H9 (cell line): ENCODE results near the gene NPDC1. TPM values are rescaled to one million over a fixed set of nuclear protein-coding genes. Genes with fewer than 3 reads are reported as not detected.

Experiments used
- DNase-seq: peaks from one replicate; pipeline ENCODE4 v3.0.0-alpha.2; 2017
- H2AFZ ChIP-seq: one replicate; pipeline ENCODE4 v1.6.1; 2013; ENCODE audit warnings: mild to moderate bottlenecking, low read length, control low read depth, moderate library complexity
- H2AK5ac ChIP-seq: 2 replicates; pipeline ENCODE4 v1.6.1; 2013; ENCODE audit warnings: low read length, control low read depth, mixed read lengths; ENCODE audit not compliant: insufficient read length
- H2BK120ac ChIP-seq: one replicate; pipeline ENCODE4 v1.6.1; 2013; ENCODE audit warnings: low read depth, mild to moderate bottlenecking, low read length, control low read depth, inconsistent platforms; ENCODE audit not compliant: poor library complexity, severe bottlenecking
- H2BK12ac ChIP-seq: 2 replicates; pipeline ENCODE4 v1.6.1; 2013; ENCODE audit warnings: low read length, control low read depth, mixed read lengths, low read depth; ENCODE audit not compliant: insufficient read length
- H2BK15ac ChIP-seq: 2 replicates; pipeline ENCODE4 v1.6.1; 2013; ENCODE audit warnings: low read depth, low read length, control low read depth
- H2BK20ac ChIP-seq: one replicate; pipeline ENCODE4 v1.6.1; 2013; ENCODE audit warnings: low read depth, mild to moderate bottlenecking, low read length, control low read depth, inconsistent platforms; ENCODE audit not compliant: poor library complexity, severe bottlenecking
- H2BK5ac ChIP-seq: 2 replicates; pipeline ENCODE4 v1.6.1; 2013; ENCODE audit warnings: low read length, control low read depth, mixed read lengths; ENCODE audit not compliant: insufficient read length
- H3K14ac ChIP-seq: 2 replicates; pipeline ENCODE4 v1.6.1; 2013; ENCODE audit warnings: low read length, control low read depth; ENCODE audit not compliant: insufficient read depth
- H3K18ac ChIP-seq: 2 replicates; pipeline ENCODE4 v1.6.1; 2013; ENCODE audit warnings: low read depth, mild to moderate bottlenecking, mixed read lengths, low read length, control low read depth; ENCODE audit not compliant: insufficient read length
- H3K23ac ChIP-seq: 2 replicates; pipeline ENCODE4 v1.6.1; 2013; ENCODE audit warnings: low read length, control low read depth, mixed read lengths, low read depth; ENCODE audit not compliant: insufficient read length
- H3K23me2 ChIP-seq: 2 replicates; pipeline ENCODE4 v1.6.1; 2013; ENCODE audit warnings: low read depth, mild to moderate bottlenecking, mixed read lengths, low read length, control low read depth; ENCODE audit not compliant: insufficient read length, poor library complexity, severe bottlenecking
- H3K27ac ChIP-seq: 2 replicates; pipeline ENCODE4 v1.5.1; 2013; ENCODE audit warnings: low read length, control low read depth, mixed read lengths, low read depth; ENCODE audit not compliant: insufficient read length
- H3K27me3 ChIP-seq: 2 replicates; pipeline ENCODE4 v1.6.1; 2013; ENCODE audit warnings: low read length, control low read depth, inconsistent platforms; ENCODE audit not compliant: insufficient read depth
- H3K4ac ChIP-seq: 2 replicates; pipeline ENCODE4 v1.6.1; 2013; ENCODE audit warnings: low read depth, mild to moderate bottlenecking, control low read depth, inconsistent platforms, low read length, moderate library complexity
- H3K4me1 ChIP-seq: 2 replicates; pipeline ENCODE4 v1.6.1; 2013; ENCODE audit warnings: low read length, control low read depth, inconsistent platforms; ENCODE audit not compliant: insufficient read depth
- H3K4me2 ChIP-seq: 2 replicates; pipeline ENCODE4 v1.6.1; 2013; ENCODE audit warnings: low read length, control low read depth, mixed read lengths; ENCODE audit not compliant: insufficient read length, insufficient read depth
- H3K56ac ChIP-seq: 2 replicates; pipeline ENCODE4 v1.6.1; 2013; ENCODE audit warnings: low read depth, mild to moderate bottlenecking, mixed read lengths, low read length, control low read depth; ENCODE audit not compliant: insufficient read length
- H3K79me1 ChIP-seq: 2 replicates; pipeline ENCODE4 v1.6.1; 2013; ENCODE audit warnings: low read depth, mild to moderate bottlenecking, moderate library complexity, low read length, control low read depth, inconsistent platforms; ENCODE audit not compliant: insufficient read depth, poor library complexity, severe bottlenecking
- H3K79me2 ChIP-seq: 2 replicates; pipeline ENCODE4 v1.6.1; 2013; ENCODE audit warnings: low read length, control low read depth, inconsistent platforms; ENCODE audit not compliant: insufficient read depth
- H3K9ac ChIP-seq: 2 replicates; pipeline ENCODE4 v1.6.1; 2013; ENCODE audit warnings: low read length, control low read depth, mixed read lengths; ENCODE audit not compliant: insufficient read length; ENCODE audit errors: extremely low read depth
- H3K9me3 ChIP-seq: one replicate; pipeline ENCODE4 v1.6.1; 2013; ENCODE audit warnings: low read depth, low read length, inconsistent platforms; ENCODE audit not compliant: control insufficient read depth
- H3T11ph ChIP-seq: one replicate; pipeline ENCODE4 v1.6.1; 2013; ENCODE audit warnings: mild to moderate bottlenecking, low read length, control low read depth, inconsistent platforms
- H4K20me1 ChIP-seq: one replicate; pipeline ENCODE4 v1.6.1; 2013; ENCODE audit not compliant: control insufficient read depth, insufficient read length, insufficient read depth
- H4K5ac ChIP-seq: 2 replicates; pipeline ENCODE4 v1.6.1; 2013; ENCODE audit warnings: low read depth, mild to moderate bottlenecking, mixed read lengths, low read length, control low read depth; ENCODE audit not compliant: insufficient read length
- H4K8ac ChIP-seq: replicated peaks from 2 replicates; pipeline ENCODE4 v1.6.1; 2013; ENCODE audit warnings: low read length, control low read depth, mixed read lengths, low read depth; ENCODE audit not compliant: insufficient read length
- H4K91ac ChIP-seq: 2 replicates; pipeline ENCODE4 v1.6.1; 2013; ENCODE audit warnings: low read depth, mild to moderate bottlenecking, moderate library complexity, mixed read lengths, low read length, control low read depth; ENCODE audit not compliant: insufficient read length
- H3K27ac Mint-ChIP-seq, 3 experiments: 2 replicates in 2 of 3; 3 replicates in 1 of 3; pipeline ENCODE4 v1.8.0; 2020 to 2021; ENCODE audit warnings: mixed read lengths in 3 of 3, mild to moderate bottlenecking in 1 of 3, moderate library complexity in 1 of 3
- H3K27me3 Mint-ChIP-seq: 2 replicates; pipeline ENCODE4 v1.8.0; 2021; ENCODE audit warnings: low read depth, mild to moderate bottlenecking, moderate library complexity, mixed read lengths
- H3K36me3 Mint-ChIP-seq, 3 experiments: 2 replicates in 2 of 3; 3 replicates in 1 of 3; pipeline ENCODE4 v1.8.0; 2020 to 2021; ENCODE audit warnings: low read depth in 3 of 3, mixed read lengths in 3 of 3; ENCODE audit not compliant: insufficient read depth in 1 of 3
- H3K4me1 Mint-ChIP-seq, 2 experiments: 2 replicates each; pipeline ENCODE4 v1.8.0; 2020; ENCODE audit warnings: mixed read lengths in 2 of 2
- H3K4me3 Mint-ChIP-seq, 2 experiments: 2 replicates in 1 of 2; 3 replicates in 1 of 2; pipeline ENCODE4 v1.8.0; 2020 to 2021; ENCODE audit warnings: mild to moderate bottlenecking in 2 of 2, mixed read lengths in 2 of 2, moderate library complexity in 1 of 2
- H3K9me3 Mint-ChIP-seq, 2 experiments: 2 replicates in 1 of 2; 3 replicates in 1 of 2; pipeline ENCODE4 v1.8.0; 2020; ENCODE audit warnings: mild to moderate bottlenecking in 2 of 2, mixed read lengths in 2 of 2, moderate library complexity in 1 of 2
- WGBS: extraction: QIAGEN DNeasy Blood & Tissue Kit; methylation state at CpG from one replicate; pipeline ENCODE4 v1.1.7; 2013; ENCODE audit warnings: missing lambda C conversion rate, low lambda C conversion rate, mixed read lengths; ENCODE audit not compliant: insufficient read length; ENCODE audit errors: extremely low coverage; 5-methylcytosine and 5-hydroxymethylcytosine counted together
- total RNA-seq: library from RNA; stranded (reverse); gene quantifications from 2 replicates; pipeline ENCODE4 v1.2.1, GENCODE V29; 2021
- TF ChIP-seq, protein P1 (sequence below): fragments of 200-600 bp; sonication (generic); conservative IDR thresholded peaks from 3 replicates; pipeline ENCODE4 v1.8.0; 2021; ENCODE audit warnings: antibody characterized with exemption, mild to moderate bottlenecking

The NPDC1 gene
- total RNA-seq, 1 experiment from 2014 or later = 57.6 TPM

DNA sequence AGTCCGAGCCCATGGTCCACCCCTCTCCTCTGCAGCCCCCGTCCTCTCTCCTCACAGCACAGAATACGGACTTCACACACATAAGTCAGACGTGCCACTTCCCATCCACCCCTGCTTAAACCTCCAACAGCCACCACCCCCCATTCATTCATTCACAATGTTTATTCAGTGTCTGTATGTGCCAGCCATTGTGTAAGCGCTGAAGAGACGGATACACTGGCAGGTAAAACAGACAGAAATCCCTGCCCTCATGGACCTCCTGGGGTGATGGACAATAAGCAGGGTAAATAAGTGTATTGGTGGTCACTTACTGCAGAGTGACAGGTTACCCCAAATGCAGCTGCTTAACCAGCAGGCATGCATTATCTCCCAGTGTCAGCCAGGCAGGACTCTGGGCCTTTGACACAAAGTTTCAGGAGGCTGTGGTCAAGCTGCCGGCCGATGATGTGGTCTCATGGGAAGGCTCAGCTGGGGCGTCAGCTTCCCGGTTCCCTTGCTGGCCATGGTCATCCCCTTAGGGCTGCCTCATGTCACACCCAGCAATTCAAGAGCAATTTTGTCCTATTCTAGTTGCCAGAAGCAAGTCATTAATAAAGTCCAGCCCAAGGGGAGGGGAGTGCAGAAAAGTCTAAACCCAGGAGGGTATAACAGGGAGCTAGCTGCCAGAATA lies 55.6 kb downstream of the NPDC1 start:
- H2BK15ac ChIP-seq = no peak overlapping the region
- no peaks in the 10 kb centered on the region for H3K79me1 ChIP-seq
- H4K91ac ChIP-seq = no peak overlapping the region
- no peak overlapping the region for H4K8ac ChIP-seq
- H3K79me2 ChIP-seq = no peaks in the 10 kb centered on the region
- H3K23me2 ChIP-seq = peaks cover 6% of the 10 kb centered on the region
- H3K18ac ChIP-seq = no peak overlapping the region
- no peak overlapping the region for H2BK5ac ChIP-seq
- H4K20me1 ChIP-seq = no peaks in the 10 kb centered on the region
- H3K14ac ChIP-seq = no peak overlapping the region
- H3K9ac ChIP-seq = no peak overlapping the region
- H2BK120ac ChIP-seq = no peak overlapping the region
- H2BK12ac ChIP-seq = no peak overlapping the region
- no peaks in the 10 kb centered on the region for H3K27me3 ChIP-seq
- no peak overlapping the region for H3K56ac ChIP-seq
- no peaks in the 10 kb centered on the region for H3K9me3 ChIP-seq
- no peak overlapping the region for H4K5ac ChIP-seq
- Mint-ChIP-seq H3K4me3 (peak overlapping the region in 1 of 2 experiments; percentile 2; a peak in 1 of 5 replicates), H3K27me3 (peaks cover 26% of the 10 kb centered on the region), H3K27ac (no peak overlapping the region), H3K4me1 (peaks cover 2% of the 10 kb centered on the region in 2 experiments; a peak in 2 of 4 replicates), H3K9me3 (peaks cover 9 to 10% of the 10 kb centered on the region in 2 experiments; a peak in 3 of 5 replicates), H3K36me3 (peaks cover 2 to 8% (median 2%) of the 10 kb centered on the region in 3 experiments; a peak in 5 of 7 replicates)
- H3K27ac ChIP-seq = no peak overlapping the region
- TF ChIP-seq, protein P1, sequence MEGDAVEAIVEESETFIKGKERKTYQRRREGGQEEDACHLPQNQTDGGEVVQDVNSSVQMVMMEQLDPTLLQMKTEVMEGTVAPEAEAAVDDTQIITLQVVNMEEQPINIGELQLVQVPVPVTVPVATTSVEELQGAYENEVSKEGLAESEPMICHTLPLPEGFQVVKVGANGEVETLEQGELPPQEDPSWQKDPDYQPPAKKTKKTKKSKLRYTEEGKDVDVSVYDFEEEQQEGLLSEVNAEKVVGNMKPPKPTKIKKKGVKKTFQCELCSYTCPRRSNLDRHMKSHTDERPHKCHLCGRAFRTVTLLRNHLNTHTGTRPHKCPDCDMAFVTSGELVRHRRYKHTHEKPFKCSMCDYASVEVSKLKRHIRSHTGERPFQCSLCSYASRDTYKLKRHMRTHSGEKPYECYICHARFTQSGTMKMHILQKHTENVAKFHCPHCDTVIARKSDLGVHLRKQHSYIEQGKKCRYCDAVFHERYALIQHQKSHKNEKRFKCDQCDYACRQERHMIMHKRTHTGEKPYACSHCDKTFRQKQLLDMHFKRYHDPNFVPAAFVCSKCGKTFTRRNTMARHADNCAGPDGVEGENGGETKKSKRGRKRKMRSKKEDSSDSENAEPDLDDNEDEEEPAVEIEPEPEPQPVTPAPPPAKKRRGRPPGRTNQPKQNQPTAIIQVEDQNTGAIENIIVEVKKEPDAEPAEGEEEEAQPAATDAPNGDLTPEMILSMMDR = no peak
- no peaks in the 10 kb centered on the region for H3K4me1 ChIP-seq
- no peak overlapping the region for H3T11ph ChIP-seq
- H2AFZ ChIP-seq = no peak overlapping the region
- no CpG with 5 or more reads among the region's 10 CpGs for WGBS
- H3K23ac ChIP-seq = no peak overlapping the region
- no peak for DNase-seq
- H2BK20ac ChIP-seq = no peak overlapping the region
- no peak overlapping the region for H3K4me2 ChIP-seq
- no peak overlapping the region for H3K4ac ChIP-seq
- H2AK5ac ChIP-seq = no peak overlapping the region

Other genes starting within 250 kb of the NPDC1 start
- gene CCDC183, start 249.8 kb downstream of the NPDC1 start, total RNA-seq = 0.59 and 1.1 TPM in 2 replicates
- 108 and 114 TPM in 2 replicates for gene RABL6, start 238.2 kb downstream of the NPDC1 start, total RNA-seq
- gene AJM1, start 203.7 kb downstream of the NPDC1 start, total RNA-seq = 1.8 and 2.3 TPM in 2 replicates
- gene PHPT1, start 196.8 kb downstream of the NPDC1 start, total RNA-seq = 161 and 175 TPM in 2 replicates
- gene MAMDC4, start 193.8 kb downstream of the NPDC1 start, total RNA-seq = 6.9 and 9.2 TPM in 2 replicates
- 318 and 328 TPM in 2 replicates for gene EDF1, start 179.9 kb downstream of the NPDC1 start, total RNA-seq
- 48.8 and 49.2 TPM in 2 replicates for gene TRAF2, start 159.7 kb downstream of the NPDC1 start, total RNA-seq
- 62.2 and 65.0 TPM in 2 replicates for gene FBXW5, start 101.4 kb downstream of the NPDC1 start, total RNA-seq
- 0.96 and 1.3 TPM in 2 replicates for gene C8G, start 100.9 kb downstream of the NPDC1 start, total RNA-seq
- gene LCN12, start 93.9 kb downstream of the NPDC1 start, total RNA-seq = 2.1 and 4.5 TPM in 2 replicates
- 3.6 and 4.8 TPM in 2 replicates for gene PTGDS, start 68.7 kb downstream of the NPDC1 start, total RNA-seq
- 0.18 and 0.20 TPM in 2 replicates for gene LCNL1, start 63.2 kb downstream of the NPDC1 start, total RNA-seq
- gene PAXX, start 53.8 kb downstream of the NPDC1 start, total RNA-seq = 46.8 and 51.2 TPM in 2 replicates
- gene CLIC3, start 49.6 kb downstream of the NPDC1 start, total RNA-seq = 0.29 and 0.31 TPM in 2 replicates
- 15.2 and 22.4 TPM in 2 replicates for gene ABCA2, start 17.9 kb downstream of the NPDC1 start, total RNA-seq
- gene FUT7, start 14.1 kb downstream of the NPDC1 start, total RNA-seq = not detected in 2 replicates
- 4.0 and 5.1 TPM in 2 replicates for gene ENTPD2, start 7.9 kb upstream of the NPDC1 start, total RNA-seq
- 29.8 and 30.0 TPM in 2 replicates for gene SAPCD2, start 24.4 kb upstream of the NPDC1 start, total RNA-seq
- gene UAP1L1, start 31.3 kb upstream of the NPDC1 start, total RNA-seq = 5.6 and 6.6 TPM in 2 replicates
- 32.7 and 34.9 TPM in 2 replicates for gene MAN1B1, start 40.8 kb upstream of the NPDC1 start, total RNA-seq
- 27.3 and 29.4 TPM in 2 replicates for gene DPP7, start 68.6 kb upstream of the NPDC1 start, total RNA-seq
- 2.0 and 2.9 TPM in 2 replicates for gene GRIN1, start 93.0 kb upstream of the NPDC1 start, total RNA-seq
- gene LRRC26, start 123.9 kb upstream of the NPDC1 start, total RNA-seq = 0.55 and 0.96 TPM in 2 replicates
- gene TMEM210, start 125.9 kb upstream of the NPDC1 start, total RNA-seq = not detected in 2 replicates
- gene ANAPC2, start 142.4 kb upstream of the NPDC1 start, total RNA-seq = 54.8 and 54.9 TPM in 2 replicates
- 69.2 and 69.4 TPM in 2 replicates for gene SSNA1, start 142.5 kb upstream of the NPDC1 start, total RNA-seq
- 30.7 and 32.0 TPM in 2 replicates for gene TPRN, start 154.6 kb upstream of the NPDC1 start, total RNA-seq
- 34.1 and 35.5 TPM in 2 replicates for gene TMEM203, start 159.5 kb upstream of the NPDC1 start, total RNA-seq
- gene NDOR1, start 159.5 kb upstream of the NPDC1 start, total RNA-seq = 44.1 and 45.3 TPM in 2 replicates
- gene RNF208, start 176.1 kb upstream of the NPDC1 start, total RNA-seq = 7.7 and 8.1 TPM in 2 replicates
- gene CYSRT1, start 179.0 kb upstream of the NPDC1 start, total RNA-seq = 1.0 and 1.9 TPM in 2 replicates
- gene RNF224, start 181.3 kb upstream of the NPDC1 start, total RNA-seq = 0.15 and 0.20 TPM in 2 replicates
- not detected in 2 replicates for gene SLC34A3, start 184.7 kb upstream of the NPDC1 start, total RNA-seq
- 378 and 386 TPM in 2 replicates for gene TUBB4B, start 195.1 kb upstream of the NPDC1 start, total RNA-seq
- not detected in 2 replicates for gene STPG3, start 205.1 kb upstream of the NPDC1 start, total RNA-seq
- 71.4 and 71.7 TPM in 2 replicates for gene NELFB, start 209.2 kb upstream of the NPDC1 start, total RNA-seq
- 5.9 and 6.2 TPM in 2 replicates for gene TOR4A, start 231.5 kb upstream of the NPDC1 start, total RNA-seq